ENCODE results near the gene GRIP1.

The GRIP1 gene

GRCh38 chr12:66392266-66392915, 286.5 kb downstream of the GRIP1 start:
- Histone ChIP-seq H3K4me3 (replicated peaks; ENCODE audit: insufficient read depth, low read length) (no peak overlapping the region), H3K27me3 (ENCODE audit: insufficient read depth, poor library complexity, severe bottlenecking) (no peaks in the 10 kb centered on the region), H3K27ac (replicated peaks) (0 out of 2 replicates have a peak overlapping the region, but pooled peaks have one; percentile 14)
- no peak for TF ChIP-seq SPI1 (IDR thresholded peaks at IDR 0.05; ENCODE audit: borderline replicate concordance, low read depth)
- TF ChIP-seq REST (IDR thresholded peaks at IDR 0.05; ENCODE audit: insufficient replicate concordance, low read depth) = no peak
- TF ChIP-seq CTCF (IDR thresholded peaks at IDR 0.05; ENCODE audit: insufficient read depth, low read length) = no peak
- no peak for TF ChIP-seq GABPA (IDR thresholded peaks at IDR 0.05; ENCODE audit: low read depth)
- TF ChIP-seq POLR2AphosphoS5 (IDR thresholded peaks at IDR 0.05; ENCODE audit: low read depth) = no peak
- DNase-seq (ENCODE audit: low read depth in 1 of 2, low spot score in 1 of 2) = peak in 1 of 2 experiments; percentile 41

GRCh38 chr12:66388517-66388916, 290.4 kb downstream of the GRIP1 start:
- Histone ChIP-seq H3K27me3 (ENCODE audit: insufficient read depth, poor library complexity, severe bottlenecking) (no peaks in the 10 kb centered on the region), H3K27ac (replicated peaks) (peak overlapping the region; percentile 67), H3K4me3 (replicated peaks; ENCODE audit: insufficient read depth, low read length) (no peak overlapping the region)
- TF ChIP-seq POLR2AphosphoS5 (IDR thresholded peaks at IDR 0.05; ENCODE audit: low read depth) (0 out of 2 replicates have a peak, but pooled peaks have one; percentile 23), REST (IDR thresholded peaks at IDR 0.05; ENCODE audit: insufficient replicate concordance, low read depth) (no peak), SPI1 (IDR thresholded peaks at IDR 0.05; ENCODE audit: borderline replicate concordance, low read depth) (peak; percentile 90), GABPA (IDR thresholded peaks at IDR 0.05; ENCODE audit: low read depth) (no peak), CTCF (IDR thresholded peaks at IDR 0.05; ENCODE audit: insufficient read depth, low read length) (no peak)
- DNase-seq (ENCODE audit: low read depth in 1 of 2, low spot score in 1 of 2) = peak in 1 of 2 experiments; percentile 82

GRCh38 chr12:66387117-66387516, 291.8 kb downstream of the GRIP1 start:
- Histone ChIP-seq H3K27me3 (ENCODE audit: insufficient read depth, poor library complexity, severe bottlenecking) (no peaks in the 10 kb centered on the region), H3K27ac (replicated peaks) (no peak overlapping the region; the same call in 1 of the 2 replicates), H3K4me3 (replicated peaks; ENCODE audit: insufficient read depth, low read length) (no peak overlapping the region)
- DNase-seq (ENCODE audit: low read depth in 1 of 2, low spot score in 1 of 2) = no peak
- TF ChIP-seq SPI1 (IDR thresholded peaks at IDR 0.05; ENCODE audit: borderline replicate concordance, low read depth) (no peak), GABPA (IDR thresholded peaks at IDR 0.05; ENCODE audit: low read depth) (no peak), REST (IDR thresholded peaks at IDR 0.05; ENCODE audit: insufficient replicate concordance, low read depth) (no peak), CTCF (IDR thresholded peaks at IDR 0.05; ENCODE audit: insufficient read depth, low read length) (no peak), POLR2AphosphoS5 (IDR thresholded peaks at IDR 0.05; ENCODE audit: low read depth) (no peak)
